GM19023 (cell line): ENCODE results near the gene DNAJC8.
A peak's percentile ranks its signal among the peaks of the same experiment; 100 is the strongest.

Experiments used
- ATAC-seq: cut with Tn5 transposase; IDR thresholded peaks from one replicate; pipeline ENCODE4 v1.9.1; 2021; ENCODE audit warnings: mild to moderate bottlenecking, moderate library complexity; ENCODE audit not compliant: unreplicated experiment

DNAJC8 gene, protein sequence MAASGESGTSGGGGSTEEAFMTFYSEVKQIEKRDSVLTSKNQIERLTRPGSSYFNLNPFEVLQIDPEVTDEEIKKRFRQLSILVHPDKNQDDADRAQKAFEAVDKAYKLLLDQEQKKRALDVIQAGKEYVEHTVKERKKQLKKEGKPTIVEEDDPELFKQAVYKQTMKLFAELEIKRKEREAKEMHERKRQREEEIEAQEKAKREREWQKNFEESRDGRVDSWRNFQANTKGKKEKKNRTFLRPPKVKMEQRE

GRCh38 chr1:28232558-28233263, at the start of gene DNAJC8:
Gene DNAJC8, minus strand, starts transcription at chr1:28233029. Its CDS starts 31 bp downstream, at chr1:28232998.
- no peak for ATAC-seq

DNA sequence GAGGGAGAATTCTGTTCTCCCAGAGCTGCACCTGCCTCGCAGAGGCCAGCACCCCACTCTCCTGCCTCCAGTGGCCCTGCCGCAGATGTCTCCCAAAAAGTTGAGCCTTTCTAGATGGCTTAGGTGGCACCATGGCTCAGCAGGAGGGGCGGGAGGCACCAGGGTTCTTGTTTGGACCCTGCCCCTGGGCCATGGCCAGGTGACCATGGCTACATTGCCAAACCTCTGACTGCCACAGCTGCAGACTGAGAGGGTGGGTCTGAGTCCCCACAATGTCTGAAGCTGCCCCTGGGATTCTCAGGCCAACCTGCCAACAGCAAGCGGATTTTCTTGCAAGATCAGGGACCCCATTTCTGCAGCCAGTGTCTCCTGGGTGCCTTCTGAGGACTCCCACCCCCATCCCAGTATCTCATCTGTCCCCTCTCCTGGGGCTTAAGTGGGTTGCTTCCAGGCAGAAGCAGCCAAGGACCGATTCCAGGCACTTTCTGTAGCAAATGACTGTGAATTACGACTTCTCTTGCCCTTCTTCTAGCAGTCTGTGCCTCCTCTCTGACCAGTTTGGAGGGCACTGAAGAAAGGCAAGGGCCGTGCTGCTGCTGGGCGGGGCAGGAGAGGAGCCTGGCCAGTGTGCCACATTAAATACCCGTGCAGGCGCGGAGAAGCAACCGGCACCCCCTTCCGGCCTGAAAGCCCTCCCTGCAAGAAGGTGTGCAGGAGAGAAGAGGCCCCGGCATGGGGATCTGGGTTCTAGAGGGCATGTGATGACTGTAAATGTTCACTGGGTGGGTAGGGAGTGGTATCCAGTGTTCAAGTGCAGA, 49.0 kb upstream of the DNAJC8 start:
- ATAC-seq = no peak

DNA sequence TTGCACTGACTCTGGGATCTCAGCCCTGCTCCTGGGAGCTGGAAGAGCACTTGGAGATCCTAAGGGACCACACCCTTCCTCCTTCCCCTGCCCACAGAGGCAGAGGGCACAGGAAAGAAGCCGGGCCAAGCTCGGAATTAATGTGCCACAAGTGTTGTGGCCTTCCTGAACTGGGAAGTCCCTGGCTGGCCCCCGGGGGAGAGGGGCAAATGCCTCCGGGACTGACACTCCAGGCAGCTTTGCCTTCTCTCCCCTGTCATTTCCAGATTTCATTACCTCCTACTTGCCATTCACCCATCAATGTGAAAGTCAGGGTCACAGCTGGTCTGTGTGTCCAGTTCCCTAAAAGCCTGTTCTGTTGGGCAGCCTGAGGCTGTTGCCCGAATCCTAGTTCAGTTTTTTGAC, 48.1 kb upstream of the DNAJC8 start:
- ATAC-seq = no peak

DNA sequence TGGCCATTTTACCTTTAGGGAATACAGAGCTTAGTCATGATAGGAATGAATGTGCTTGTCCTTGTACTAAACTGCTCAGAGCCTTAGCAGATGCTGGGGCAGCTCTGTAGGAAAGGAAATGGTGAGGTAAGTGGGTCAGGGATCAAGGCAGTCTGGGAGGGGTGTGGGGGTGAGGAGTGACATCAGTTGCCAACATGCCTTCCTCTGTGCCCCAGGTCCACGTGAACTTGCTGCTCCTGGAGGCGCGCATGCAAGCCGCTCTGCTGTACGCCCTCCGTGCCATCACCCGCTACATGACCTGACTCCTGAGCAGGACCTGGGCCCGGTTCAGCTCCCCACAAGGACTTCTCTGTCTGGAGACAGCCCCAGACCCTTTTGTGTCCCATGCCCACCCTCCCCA, 47.7 kb upstream of the DNAJC8 start:
- ATAC-seq = no peak

DNA sequence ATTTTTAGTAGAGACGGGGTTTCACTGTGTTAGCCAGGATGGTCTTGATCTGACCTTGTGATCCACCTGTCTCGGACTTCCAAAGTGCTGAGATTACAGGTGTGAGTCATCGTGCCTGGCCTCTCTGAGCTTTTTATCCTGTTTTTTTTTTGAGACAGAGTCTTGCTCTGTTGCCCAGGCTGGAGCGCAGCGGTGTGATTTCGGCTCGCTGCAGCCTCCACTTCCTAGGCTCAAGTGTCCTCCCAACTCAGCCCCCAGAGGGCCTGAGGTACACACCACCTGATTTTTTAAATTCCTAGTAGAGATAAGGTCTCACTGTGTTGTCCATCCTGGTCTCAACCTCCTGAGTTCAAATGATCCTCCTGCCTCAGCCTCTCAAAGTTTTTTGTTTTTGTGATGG, 46.9 kb upstream of the DNAJC8 start:
- ATAC-seq = no peak

DNA sequence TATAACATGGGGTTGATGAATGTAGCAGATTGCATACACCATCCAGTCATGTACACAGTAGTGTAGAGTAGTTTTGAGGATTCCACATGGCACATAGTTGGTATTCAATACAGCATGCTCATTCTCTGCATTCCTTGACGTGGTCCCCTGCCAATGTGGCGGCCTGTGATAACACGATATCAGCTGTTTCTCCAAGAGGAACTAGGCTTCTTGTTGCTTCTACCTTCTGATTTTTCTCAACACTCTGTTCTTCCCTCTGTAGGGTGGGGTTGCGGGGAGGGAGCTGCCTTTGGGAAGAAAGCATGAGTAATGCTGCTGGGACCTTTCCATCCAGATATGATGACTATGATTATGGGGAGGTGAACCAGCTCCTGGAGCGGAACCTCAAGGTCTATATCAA, 45.9 kb upstream of the DNAJC8 start:
- no peak for ATAC-seq

GRCh38 chr1:28273216-28273860, 40.5 kb upstream of the DNAJC8 start:
- ATAC-seq = no peak

DNA sequence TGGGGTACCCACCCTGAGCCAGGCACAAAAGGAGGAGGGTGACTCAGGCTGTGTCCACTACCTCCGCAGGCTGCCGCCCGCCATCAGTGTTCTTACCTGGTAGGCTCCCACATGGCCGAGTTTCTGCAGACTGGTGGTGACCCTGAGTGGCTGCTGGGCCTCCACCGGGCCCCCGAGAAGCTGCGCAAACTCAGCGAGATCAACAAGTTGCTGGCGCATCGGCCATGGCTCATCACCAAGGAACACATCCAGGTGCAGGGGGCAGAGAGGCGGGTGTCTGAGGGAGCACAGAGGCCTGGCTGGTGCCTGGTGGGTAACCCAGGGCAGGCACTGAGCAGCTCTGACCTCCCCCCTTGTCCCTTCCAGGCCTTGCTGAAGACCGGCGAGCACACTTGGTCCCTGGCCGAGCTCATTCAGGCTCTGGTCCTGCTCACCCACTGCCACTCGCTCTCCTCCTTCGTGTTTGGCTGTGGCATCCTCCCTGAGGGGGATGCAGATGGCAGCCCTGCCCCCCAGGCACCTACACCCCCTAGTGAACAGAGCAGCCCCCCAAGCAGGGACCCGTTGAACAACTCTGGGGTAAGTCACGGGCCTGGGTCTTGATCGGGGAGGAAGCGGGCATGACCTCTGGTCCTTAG, 39.5 kb upstream of the DNAJC8 start:
- no peak for ATAC-seq

DNA sequence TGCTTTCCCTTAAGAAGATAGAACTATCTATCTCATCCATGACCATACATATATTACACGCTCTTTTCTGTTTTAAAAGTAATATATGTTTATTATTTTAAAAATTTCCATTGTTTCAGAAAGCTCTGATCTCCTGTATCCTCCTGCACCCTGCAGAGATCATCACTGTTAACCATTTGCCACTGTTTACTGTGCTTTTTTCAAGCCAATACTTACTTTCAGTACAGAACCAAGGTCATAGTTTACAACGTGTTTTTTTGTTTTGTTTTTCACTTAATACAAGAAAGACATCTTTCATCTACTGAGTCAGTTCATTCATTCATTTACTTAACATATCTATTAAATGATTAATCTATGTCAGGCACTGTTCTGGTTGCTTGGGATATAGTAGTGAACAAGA, 36.7 kb upstream of the DNAJC8 start:
- ATAC-seq = no peak

GRCh38 chr1:28267633-28268032, 34.8 kb upstream of the DNAJC8 start:
- ATAC-seq = no peak

DNA sequence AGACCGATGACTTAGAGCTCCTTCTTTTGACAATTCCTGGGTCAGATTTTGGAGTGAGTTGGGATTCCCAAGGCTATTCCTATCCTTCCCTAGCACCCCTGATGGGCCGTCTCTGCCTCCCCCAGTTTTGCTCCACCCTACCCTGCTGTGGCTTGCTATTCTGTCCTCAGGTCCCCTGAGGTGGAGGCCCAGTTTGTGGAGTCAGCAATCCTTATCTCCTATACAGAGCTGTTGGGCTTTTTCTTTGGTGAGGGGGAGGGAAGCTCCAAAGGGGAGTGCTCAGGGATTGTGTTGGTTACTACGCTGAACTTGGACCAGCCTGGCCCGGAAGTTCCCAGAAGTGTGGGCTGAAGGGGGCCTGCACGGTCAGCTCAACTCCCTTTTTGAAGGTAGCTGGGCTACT, 34.1 kb upstream of the DNAJC8 start:
- no peak for ATAC-seq

DNA sequence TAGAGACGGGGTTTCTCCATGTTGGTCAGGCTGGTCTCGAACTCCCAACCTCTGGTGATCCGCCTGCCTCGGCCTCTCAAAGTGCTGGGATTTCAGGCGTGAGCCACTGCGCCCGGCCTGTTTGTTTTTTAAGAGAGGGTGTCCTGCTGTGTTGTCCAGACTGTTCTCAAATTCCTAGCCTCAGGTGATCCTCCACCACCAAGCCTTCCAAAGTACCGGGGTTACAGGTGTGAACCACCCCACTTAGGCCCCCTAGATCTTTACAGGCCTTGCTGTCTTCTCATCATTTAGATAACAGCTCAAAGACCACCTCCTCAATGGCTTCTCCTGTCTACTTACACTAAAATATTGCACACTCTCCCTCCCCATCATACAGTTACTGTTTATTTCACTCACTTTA, 32.7 kb upstream of the DNAJC8 start:
- ATAC-seq = no peak

DNA sequence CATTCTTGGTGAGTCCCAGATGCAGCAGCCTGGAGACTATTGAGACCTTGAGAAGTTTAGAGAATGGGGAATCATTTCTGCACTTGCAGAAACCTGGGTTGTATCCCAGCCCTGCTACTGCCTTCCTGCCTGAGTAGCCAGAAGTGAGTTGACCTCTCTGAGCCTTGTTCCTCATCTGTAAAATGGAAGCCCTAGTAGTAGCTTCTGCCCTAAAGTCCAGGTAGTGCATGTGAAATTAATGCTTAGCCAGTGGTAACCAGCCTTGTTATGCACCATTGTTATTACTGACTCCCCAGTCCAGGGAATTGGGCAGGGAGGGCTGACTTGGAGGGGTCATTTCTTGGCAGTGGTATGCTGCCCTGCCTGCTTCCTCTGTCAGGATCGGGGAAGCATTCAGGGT, 32.1 kb upstream of the DNAJC8 start:
- ATAC-seq = no peak

DNA sequence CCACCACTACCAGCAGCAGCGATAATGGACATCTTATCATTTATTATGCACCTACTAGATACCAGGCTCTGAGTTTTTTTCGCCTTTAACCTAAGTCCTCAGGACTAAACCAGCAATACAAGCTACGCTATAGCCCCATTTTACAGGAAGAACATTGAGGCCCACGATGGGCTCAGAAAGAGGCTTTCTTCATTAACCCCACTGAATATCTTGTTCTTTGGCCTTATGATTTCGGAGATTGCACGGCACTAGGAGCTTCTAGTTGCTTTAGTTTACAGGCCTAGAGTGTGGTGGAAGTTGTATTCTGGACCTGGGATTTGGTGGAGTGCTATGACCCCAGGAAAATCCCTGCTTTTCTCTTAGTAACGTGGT, 28.0 kb upstream of the DNAJC8 start:
- ATAC-seq = no peak

DNA sequence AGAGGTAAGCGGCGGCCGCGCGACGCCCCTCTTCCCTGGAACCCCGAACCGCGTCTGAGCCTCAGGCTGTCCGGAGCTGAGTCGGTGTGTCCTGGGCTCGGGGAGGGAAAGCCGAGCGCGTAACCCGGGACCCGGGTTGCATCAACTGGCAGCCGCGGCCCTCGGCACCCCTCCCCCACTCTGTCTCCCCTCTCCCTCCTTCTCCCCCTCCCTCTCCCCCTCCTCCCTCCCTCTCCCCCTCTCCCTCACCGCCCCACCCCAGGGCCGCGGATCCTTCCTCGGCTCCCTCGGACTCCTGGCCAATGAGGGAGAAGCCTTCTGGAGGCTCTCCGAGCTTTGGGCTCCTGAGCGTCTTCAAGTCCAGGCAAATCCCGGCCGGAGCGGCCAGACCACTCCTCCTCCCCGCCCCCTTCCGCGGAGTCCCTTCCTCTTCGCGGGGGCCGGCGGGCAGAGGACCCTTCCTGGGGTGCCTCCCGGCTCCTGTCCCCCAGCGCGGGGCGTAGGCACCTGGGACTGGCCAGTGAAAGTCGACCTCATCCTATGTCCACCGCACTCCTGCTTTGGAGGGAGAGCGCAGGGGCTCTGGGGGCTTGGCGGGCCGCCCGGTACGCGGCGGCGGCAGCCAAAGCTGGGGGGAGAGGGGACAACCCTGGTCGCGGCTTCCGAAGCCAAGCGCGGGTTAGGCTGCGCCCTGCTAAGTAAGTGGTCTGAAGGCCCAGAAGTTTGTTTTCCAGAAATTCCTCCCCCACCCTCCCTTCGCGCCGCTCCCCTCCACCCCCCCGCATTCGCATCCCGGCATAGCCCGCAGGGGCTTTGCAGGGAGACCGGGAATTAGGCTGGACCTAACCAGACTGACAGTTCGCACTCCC, 27.3 kb upstream of the DNAJC8 start:
- ATAC-seq = peak; percentile 6

- peak; percentile 94 for ATAC-seq
Measured at GRCh38 chr1:28259252-28259933, 26.6 kb upstream of the DNAJC8 start, which contains the start of gene SESN2. Gene SESN2, plus strand, starts transcription at chr1:28259518. Its CDS starts 330 bp downstream, at chr1:28259848.

DNA sequence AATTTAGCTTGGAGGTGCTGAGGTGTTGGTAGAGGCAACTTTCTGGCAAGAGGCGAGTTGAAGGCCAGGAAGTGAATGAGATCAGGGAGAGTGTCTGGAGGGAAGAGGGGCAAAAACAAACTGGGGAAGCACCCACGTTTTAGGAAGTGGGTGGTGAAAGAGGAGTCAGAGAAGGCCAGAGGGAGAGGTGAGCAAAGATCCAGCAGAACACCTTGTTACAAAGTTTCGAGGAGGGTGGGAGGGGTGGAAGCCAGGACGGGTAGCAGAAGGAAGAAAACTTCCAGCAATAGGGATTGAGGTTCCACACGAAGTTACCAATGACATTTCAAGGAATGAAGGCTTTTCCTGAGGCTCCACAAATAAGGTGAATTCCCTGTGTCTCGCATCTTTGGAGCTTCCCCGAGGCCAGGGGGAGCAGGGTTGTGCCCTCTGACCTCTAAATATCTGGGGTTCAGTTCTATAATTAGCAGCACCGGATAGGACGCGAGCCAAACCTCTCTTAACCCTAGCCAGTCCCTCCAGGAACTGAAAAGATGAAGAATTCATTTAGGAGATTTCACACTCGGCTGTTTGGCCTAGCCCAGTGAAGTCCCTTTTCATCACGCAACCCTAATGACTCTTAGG, 25.9 kb upstream of the DNAJC8 start:
- ATAC-seq = no peak

- no peak for ATAC-seq
Measured at GRCh38 chr1:28257736-28258135, 24.9 kb upstream of the DNAJC8 start.
